ENCODE data around the gene MRM1.
A peak's percentile ranks its signal among the peaks of the same experiment; 100 is the strongest.

Gene MRM1

DNA sequence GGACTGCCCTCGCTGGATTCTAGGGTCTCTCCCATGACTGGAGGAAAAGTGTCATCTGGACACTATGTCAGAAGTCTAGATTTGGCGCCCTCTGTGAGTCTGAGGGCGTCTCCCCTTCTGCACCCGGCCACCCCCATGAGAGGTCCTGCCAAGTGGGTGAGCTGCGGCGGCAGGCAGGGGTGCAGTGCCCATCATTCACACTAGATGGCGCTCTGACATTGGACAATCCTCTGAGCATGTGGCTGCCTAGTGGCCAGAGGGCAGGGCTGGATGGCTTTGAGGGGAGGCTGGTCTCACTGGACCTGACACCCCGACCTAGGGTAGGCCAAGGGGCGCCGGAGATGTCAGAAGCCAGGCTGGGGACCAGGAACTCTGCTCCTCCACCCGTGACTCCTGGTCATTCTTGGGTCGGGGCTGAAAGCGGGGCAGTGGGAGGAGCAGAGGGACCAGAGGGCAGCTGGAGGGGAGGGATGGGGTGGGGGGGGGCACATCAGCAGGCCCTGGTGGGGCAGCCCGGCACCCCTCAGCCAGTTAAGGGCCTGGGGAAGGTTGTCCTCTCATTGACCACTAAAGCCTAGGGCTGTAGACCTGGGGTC is 28.0 kb downstream of the MRM1 start:
- DNase-seq (ENCODE audit: insufficient read length, low spot score) (peak; percentile 91), FAIRE-seq (no peak)

DNA sequence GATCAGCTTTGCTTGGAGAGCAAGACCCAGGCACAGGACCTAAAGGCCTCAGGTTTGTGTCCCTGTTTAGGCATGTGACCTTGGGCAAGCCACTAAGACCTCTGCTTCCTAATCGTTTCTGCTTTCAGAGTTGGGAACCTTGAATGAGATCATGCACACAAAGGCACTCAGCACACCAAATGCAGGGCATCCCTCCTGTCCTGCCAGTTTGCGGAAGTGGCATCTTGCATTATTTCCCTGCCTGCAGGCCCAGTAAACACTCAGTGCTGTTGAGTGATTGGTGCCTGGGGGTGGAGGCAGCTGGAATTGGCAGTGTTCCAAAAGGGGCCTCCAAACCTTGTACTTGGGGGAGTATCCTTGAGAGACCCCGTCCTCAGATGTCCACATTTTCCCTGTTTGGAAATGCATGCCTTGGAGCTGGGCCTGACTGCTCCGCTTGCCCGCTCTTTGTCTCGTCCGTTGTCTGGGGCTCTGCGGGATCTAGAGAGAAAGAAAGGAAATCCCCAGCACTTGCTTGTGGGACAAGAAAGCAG is 28.7 kb downstream of the MRM1 start:
- no peak for DNase-seq (ENCODE audit: insufficient read length, low spot score)
- no peak for FAIRE-seq

DNA sequence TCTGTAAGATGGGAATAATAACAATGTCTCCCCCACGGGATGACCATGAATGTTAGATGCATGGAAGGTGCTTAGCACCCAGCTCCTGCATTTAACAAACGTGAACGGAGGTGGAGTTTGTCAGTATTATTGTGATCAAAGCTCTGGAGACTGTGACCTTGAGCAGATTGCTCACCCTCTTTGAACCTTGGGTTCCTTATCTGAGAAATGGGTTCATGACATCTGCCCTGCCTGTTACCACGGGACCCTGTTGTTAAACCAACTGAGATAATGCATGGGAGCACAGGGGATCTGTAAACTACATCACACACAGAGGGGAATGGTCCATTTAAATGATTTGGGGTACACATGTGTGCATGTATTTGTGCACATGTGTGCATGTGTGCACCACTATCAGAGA is 29.6 kb downstream of the MRM1 start:
- FAIRE-seq = no peak
- DNase-seq (ENCODE audit: insufficient read length, low spot score) = no peak

DNA sequence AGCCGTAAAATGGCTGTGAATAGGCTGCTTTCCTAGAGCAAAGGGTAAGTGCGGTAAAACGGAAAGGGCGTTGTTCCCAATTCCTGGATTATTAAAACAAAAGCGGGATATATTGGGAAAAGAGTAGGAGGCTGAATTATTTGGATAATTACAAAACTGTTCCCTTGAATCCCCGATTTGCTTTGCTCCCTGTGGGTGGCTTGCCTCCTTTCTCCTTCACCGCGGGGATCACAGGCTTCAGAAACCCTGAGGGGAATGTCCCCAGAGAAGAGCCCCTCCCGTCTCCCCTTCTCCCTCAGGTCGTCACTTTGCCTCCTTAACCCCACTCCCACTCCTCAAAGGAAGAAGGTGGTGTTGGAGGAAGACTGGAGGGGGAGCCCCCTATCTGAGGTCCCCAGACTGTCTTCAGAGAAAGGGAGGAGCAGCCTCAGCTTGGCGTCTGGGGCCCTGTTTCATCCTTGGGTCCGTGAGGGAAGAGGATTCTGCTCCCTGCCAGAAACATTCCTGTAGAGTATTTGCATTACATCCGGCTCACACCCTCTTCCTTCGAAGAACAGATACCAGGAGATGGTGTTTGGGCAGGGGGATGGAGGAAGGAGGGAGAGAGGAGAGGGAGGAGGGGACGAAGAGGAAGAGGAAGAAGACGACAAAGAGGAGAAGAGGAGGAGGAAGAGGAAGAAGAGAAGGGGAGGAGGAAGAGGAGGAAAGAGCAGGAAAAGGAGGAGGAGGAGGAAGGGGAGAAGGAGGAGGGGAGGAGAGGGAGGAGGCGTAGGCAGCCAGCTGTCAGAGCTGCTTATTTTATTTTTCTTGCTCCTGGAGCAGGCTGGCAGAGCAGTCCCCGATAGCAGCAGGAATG is 31.8 kb downstream of the MRM1 start:
- FAIRE-seq = no peak

DNA sequence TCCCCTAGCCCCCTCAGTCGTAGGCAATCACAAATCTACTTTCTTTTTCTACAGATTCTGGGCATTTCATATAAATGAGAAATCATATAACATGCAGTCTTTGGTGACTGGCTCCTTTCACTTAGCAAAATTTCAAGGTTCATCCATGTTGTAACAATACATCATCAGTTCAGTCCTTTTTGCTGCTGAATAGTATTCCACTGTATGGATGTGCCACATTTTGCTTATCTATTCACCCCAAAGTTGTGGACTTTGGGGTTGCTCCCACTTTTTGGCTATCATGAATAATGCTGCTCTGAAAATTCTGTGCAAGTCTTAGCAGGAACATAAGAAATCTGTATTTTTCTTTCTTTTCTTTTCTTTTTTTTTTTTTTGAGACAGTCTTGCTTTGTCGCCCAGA is 39.0 kb downstream of the MRM1 start:
- FAIRE-seq (no peak), DNase-seq (ENCODE audit: insufficient read length, low spot score) (no peak)

More for the DNA sequence above, 31.8 kb downstream of the MRM1 start:
- no peak for DNase-seq (ENCODE audit: insufficient read length, low spot score)

DNA sequence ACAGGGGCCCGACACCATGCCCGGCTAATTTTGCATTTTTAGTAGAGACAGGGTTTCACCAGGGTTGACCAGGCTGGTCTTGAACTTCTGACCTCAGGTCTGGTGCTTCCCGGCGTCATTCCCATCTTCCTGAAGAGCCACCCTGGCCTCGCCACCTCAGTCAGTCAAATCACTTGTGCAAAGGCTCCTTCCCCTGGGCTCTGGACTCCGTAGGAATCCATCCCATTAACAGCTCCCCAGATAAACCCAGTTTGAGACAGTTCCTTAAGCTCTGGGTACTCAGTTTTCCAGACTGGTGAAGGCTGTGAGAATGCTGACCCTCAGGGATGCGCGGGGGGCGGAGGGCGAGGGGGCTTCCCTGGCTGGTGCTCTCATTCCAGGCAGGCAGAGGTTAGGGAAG is 39.5 kb downstream of the MRM1 start:
- no peak for FAIRE-seq

DNA sequence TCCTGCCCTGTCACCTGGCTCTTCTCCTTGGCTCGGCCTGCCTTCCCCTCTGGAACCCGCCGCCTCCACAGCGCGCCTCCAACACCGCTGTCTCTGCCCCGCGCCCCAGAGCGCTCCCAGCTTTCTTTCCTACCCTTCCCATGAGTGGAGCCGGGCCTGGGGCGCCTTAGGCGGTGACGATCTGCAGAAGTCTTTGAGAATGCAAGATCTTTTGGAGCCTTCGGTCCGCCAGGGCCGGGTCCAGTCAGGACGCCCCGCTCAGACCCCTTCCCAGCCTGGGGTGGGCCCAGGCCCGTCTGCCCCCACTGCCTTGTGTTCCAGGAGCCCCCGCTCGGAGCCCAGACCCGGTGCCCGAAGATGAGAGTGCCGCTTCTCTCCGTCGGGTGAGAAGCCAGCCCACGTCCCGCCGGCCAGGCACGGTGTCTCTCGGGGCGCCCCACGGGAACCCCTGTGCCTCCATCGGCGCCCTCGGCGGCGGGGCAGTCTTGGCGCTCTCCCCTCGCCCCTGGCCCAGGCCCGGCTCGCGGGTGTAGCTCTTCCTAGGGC is 40.0 kb downstream of the MRM1 start:
- DNase-seq (ENCODE audit: insufficient read length, low spot score) = no peak
- no peak for FAIRE-seq

More for the DNA sequence above, 39.5 kb downstream of the MRM1 start:
- DNase-seq (ENCODE audit: insufficient read length, low spot score) = no peak

DNA sequence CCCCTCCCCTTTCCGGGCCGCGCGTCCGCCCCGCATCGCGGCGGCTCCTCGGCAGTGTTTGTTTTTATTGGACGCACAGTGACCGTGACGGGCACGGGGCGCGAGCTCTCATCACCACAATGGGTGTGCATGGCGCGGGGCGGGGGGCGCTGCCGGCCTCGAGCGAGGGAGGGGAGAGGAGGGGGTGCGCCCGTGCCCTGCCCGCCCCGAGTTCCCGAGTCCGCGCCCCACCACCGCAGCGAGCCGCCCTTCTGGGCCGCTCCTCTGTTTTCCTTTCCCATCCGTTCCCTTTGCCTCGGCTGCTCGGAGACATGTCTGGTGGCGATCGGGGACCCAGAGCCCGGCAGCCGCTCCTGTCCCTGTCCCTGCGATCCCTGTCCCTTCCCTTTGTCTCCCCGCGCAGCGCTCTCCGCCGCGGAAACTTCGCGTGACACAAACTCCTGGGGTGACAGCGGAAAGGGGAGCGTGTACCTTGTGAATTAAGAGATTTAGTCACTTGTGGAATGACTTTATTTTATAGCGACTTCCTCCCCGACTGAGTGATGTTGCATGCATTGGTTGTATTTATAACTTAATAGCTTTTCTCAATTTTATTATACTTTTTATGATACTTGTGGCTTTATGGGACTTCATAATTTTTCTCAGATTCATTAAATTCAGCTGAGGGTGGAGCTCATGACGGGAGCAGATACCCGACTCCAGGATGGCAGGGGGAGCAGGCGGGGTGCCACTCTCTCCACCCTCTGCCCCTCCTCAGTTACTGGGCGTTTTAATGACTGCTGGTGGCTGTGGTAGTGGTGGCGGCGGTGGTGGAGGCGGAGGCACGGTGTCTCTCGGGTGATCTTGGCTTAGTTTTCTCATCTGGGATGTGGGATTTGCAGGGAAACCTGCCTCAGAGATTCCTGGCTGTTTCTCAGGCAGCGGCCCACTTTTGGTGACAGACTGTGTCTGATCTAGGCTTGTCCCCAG is 40.8 kb downstream of the MRM1 start:
- no peak for FAIRE-seq

DNA sequence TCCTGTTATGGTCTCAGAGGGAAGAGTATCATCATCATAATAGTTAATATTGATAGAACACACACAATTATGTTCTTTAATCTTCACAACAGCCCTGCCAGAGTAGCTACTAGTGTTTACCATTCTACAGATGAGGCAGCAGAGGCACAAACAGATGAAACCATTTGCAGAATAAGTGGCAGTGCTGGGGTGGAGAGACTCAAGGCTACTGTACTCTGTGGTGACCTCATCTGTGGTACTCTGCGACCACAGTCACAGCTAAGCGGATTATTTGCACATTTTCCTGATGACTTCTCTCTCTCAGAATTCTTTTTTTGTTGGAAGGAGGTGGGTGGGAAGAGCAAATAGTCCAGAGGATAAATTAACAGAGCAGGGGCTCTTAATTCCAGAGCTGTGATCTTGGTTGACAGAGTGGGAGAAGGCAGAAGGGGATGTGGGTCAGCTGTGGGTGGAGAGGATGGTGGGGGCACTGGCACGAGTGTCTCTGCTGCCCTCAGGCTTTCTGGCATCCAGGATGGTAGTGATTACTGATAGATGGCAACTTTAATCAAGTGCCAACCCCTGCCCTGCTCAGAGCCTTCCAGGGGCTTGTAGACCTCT is 41.8 kb downstream of the MRM1 start:
- DNase-seq (ENCODE audit: insufficient read length, low spot score) = no peak
- FAIRE-seq = no peak

More for the DNA sequence above, 40.8 kb downstream of the MRM1 start:
- no peak for DNase-seq (ENCODE audit: insufficient read length, low spot score)

DNA sequence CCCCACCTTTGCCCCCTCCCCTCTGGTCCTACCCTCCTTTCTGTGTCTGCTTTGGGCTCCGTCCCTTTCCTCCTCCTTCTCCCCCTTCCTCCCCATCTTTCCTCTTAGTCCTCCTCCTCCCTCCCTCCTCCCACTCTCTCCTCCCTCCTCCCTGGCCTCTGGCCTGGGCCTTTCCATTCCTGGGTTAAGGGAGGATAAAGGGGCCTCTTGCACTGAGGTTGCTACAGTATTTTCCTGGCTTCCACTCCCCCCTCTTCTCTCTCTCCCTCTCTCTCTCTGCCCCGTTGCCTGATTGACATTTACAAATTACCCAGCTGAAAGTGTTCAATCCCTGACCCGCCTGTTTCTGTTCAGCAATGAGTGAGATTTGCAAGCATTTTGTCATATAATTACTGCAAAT is 44.0 kb downstream of the MRM1 start:
- FAIRE-seq = no peak

DNA sequence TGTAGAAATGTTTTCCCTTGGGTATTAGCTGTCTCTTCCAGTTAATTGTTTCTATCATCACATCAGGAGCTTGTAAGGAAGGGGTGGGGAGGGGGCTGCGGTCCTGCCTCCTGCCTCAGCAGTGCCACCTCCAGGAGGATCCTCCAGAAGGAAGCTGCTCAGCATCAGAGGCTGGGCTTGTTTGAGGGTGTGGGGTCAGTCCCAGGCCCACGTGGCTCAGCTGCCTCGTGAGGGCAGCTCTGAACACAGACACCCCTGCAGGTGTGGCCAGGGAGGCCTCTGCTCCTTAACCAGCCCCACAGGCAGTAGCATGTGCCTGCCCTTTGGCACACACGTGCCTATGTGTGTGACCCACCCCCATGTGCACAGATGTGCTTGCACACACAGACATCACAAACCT is 46.3 kb downstream of the MRM1 start:
- no peak for FAIRE-seq
- DNase-seq (ENCODE audit: insufficient read length, low spot score) = no peak

More for the DNA sequence above, 44.0 kb downstream of the MRM1 start:
- no peak for DNase-seq (ENCODE audit: insufficient read length, low spot score)

DNA sequence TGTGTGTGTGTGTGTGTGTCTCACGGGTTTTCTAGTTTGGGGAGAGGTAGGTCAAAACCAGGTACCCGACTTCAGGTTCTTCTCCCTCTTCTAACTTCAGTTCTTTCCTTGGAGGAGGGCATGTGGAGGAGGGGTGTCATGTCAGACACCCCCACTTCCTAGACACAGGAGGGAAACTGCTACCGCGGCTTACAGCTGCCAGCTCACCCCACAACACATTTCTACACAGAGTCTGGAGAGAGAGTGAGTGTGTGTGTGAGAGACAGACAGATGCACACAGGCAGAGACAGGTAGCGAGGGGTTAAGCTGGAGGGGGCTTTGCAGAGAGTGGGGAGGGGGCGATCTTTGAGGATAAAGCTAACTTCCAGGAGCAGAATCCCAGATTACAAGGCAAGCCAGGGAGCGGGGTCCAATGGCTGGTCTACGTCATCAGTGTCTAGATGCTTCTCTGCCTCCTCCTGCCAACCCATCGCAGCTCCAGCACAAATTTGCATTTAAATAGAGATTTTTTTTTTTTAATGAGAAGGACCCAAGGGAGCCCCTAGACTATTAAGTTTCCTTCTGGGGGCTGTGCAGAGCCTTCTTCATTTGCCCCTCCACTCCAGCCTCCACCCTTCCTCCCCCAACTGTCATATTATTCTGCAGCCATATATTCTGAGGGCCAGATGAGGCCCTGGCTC is 48.9 kb downstream of the MRM1 start:
- no peak for FAIRE-seq
- no peak for DNase-seq (ENCODE audit: insufficient read length, low spot score)

DNA sequence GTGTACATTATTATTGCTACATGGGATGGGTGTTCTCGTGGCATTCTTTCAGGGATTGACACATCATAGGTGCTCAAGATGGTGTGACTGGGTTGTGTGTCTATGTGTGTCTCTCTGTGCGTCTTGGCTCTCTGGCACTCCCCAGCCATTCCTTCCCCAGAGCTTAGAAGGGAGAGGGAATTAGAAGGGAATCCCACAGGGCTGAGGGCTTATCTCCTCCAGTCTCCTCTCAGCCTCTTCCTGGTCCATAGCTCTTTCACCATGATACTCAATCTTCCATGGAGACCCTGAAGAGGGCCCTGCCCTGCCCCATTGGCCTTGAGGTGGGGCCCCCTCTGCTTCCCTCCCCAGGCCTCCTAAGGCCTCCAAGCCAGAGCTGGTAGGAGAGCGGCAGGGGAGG is 52.0 kb downstream of the MRM1 start:
- no peak for DNase-seq (ENCODE audit: insufficient read length, low spot score)
- FAIRE-seq = no peak

DNA sequence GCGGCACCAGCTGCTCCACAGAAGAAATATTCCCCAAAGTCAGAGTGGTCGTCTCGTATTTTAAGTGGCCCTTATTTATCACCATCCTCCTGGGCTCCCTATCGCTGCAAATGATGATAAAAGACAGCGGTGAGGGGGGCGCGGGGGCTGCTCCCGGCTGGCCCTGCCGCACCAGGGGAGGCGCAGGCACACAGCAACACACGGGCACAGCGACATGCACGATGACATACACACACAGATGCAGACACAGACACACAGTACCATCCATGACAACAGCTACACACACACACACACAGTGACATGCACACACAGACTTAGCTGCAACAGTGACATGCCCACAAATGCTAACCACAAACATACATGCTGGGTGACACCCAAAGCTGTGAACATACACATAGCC is 52.5 kb downstream of the MRM1 start:
- DNase-seq (ENCODE audit: insufficient read length, low spot score) (no peak), FAIRE-seq (no peak)

DNA sequence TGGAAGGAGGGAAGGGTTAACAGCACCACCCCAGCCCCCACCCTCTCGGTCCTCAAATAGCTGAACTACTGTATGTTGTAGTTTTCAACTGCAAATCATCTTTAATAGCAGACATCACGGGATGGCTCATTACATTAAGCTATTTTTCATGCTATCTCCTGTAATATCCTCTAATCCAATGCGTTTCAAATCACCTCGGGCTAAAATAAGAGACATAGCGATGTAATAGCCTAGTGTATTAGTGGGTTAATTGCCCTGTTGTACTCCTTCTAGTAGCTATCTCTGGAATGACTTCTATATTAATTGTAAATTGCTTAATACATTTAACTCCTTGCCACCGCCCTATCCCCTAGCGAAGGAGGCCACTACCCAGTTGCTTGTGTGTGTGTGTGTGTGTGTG is 54.3 kb downstream of the MRM1 start:
- DNase-seq (ENCODE audit: insufficient read length, low spot score) (no peak), FAIRE-seq (no peak)

DNA sequence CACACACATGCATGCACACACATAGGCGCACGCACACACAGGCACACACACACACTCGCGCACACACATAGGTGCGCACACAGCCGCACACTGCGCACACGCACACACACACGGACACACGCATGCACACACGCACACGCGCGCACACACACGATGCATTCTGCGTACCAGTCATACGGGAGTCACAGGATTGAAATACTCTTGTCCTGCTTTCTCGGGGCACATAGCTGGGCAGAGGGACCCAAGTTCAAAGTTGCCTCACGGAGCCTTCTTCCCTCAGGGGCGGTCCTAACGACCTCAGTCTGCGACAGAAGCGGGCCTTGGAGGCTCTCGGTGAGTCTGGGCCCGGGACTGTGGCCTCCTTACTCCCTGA is 56.0 kb downstream of the MRM1 start:
- no peak for FAIRE-seq
- DNase-seq (ENCODE audit: insufficient read length, low spot score) = no peak

DNA sequence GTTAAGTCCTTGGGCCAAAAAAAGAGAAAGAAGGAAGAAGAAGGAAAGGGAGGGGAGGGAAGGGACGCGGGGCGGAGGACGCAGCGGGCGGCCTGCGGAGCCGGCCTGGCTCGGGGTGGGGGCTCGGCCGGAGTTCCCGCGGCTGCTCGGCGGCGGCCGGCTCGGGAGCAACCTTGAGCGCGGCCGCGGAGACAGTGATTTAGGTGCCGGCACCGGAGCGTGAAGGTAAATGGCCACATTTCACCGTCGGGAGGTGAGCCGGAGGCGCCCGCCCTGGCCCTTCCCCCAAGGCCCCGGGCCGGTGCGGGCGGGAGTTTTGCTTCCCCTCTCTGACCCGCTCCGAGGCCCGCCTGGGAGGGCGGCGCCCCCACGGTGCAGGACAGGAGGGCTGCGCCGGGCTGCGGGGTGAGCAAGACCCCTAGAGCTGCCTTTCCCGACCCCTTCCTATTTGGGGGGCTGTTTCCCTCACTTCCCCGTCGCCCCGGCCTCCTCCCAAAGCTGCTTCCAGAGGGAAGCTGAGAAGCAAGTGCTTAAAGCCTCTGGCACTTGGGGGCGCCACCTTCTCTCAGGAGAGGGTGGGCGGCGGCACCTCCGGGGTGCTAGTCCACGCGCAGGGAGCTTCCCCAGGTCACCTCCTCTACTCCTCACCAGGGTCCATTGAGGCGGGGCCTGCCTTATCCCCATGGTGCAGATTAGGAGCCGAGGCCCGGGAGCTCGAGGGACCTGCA is 56.5 kb downstream of the MRM1 start:
- FAIRE-seq (no peak), DNase-seq (ENCODE audit: insufficient read length, low spot score) (no peak)
